Measurements from ENCODE around the gene MAU2. TPM values are rescaled to one million over a fixed set of nuclear protein-coding genes. Genes with fewer than 3 reads are reported as not detected.
A peak's percentile ranks its signal among the peaks of the same experiment; 100 is the strongest.

MAU2 gene
- total and polyA plus RNA-seq, 2 of the 8 experiments (the other 6 are each of a cell fraction or from before 2014, with no cell fraction given), result 32.0 to 40.8 TPM

- Histone ChIP-seq H3K79me1 (ENCODE audit: low read depth, low read length) (no peaks in the 10 kb centered on the region), H3K4me3 (ENCODE audit: extremely low read depth in 1 of 4, insufficient read depth in 2 of 4, low read depth in 3 of 4, low read length in 4 of 4) (no peak overlapping the region), H2AFZ (ENCODE audit: low read length) (no peak overlapping the region), H3K9ac (replicated peaks in 1 of 4; ENCODE audit: extremely low read depth in 1 of 4, low read depth in 3 of 4, low read length in 3 of 4) (no peak overlapping the region), H3K4ac (replicated peaks; ENCODE audit: insufficient read length, low read depth, low read length) (no peak overlapping the region), H3K4me2 (ENCODE audit: insufficient read depth in 1 of 2, low read depth in 2 of 2, low read length in 2 of 2) (no peak overlapping the region), H4K8ac (ENCODE audit: extremely low read depth, insufficient read depth, low read length) (no peak overlapping the region), H3K27me3 (replicated peaks in 1 of 4; ENCODE audit: control insufficient read depth in 3 of 4, extremely low read depth in 1 of 4, insufficient read depth in 3 of 4, low read length in 3 of 4) (no peaks in the 10 kb centered on the region), H3K27ac (ENCODE audit: low read depth, low read length) (no peak overlapping the region), H3K36me3 (ENCODE audit: control insufficient read depth in 2 of 4, insufficient read depth in 4 of 4, low read length in 3 of 4) (no peaks in the 10 kb centered on the region), H2BK20ac (ENCODE audit: low read length) (no peak overlapping the region), H3K18ac (ENCODE audit: extremely low read depth, low read length) (no peak overlapping the region), H3K4me1 (replicated peaks in 1 of 4; ENCODE audit: control insufficient read depth in 3 of 4, insufficient read depth in 4 of 4, low read length in 3 of 4) (peaks cover 0 to 2% (median 0%) of the 10 kb centered on the region in 4 experiments; a peak in 4 of 7 replicates), H4K91ac (replicated peaks; ENCODE audit: insufficient read length, low read length) (no peak overlapping the region), H3K79me2 (ENCODE audit: control insufficient read depth in 1 of 2, insufficient read depth in 2 of 2, low read length in 2 of 2) (no peaks in the 10 kb centered on the region), H3K14ac (ENCODE audit: insufficient read length) (no peak overlapping the region), H3K9me3 (ENCODE audit: insufficient read depth in 2 of 2, low read depth in 1 of 2, low read length in 1 of 2) (no peaks in the 10 kb centered on the region), H2BK15ac (ENCODE audit: low read length) (no peak overlapping the region), H3K23ac (ENCODE audit: insufficient read length) (no peak overlapping the region), H3K56ac (replicated peaks; ENCODE audit: insufficient read length, low read depth, low read length) (no peak overlapping the region), H2AK5ac (ENCODE audit: low read depth, low read length) (no peak overlapping the region; the same call in 1 of the 2 replicates), H3K23me2 (ENCODE audit: low read depth, low read length) (no peaks in the 10 kb centered on the region), H2BK12ac (ENCODE audit: low read depth, low read length) (peak overlapping the region; percentile 29; the same call in 1 of the 2 replicates), H4K20me1 (replicated peaks in 1 of 2; ENCODE audit: control insufficient read depth in 1 of 2, insufficient read depth in 2 of 2, low read length in 2 of 2) (no peaks in the 10 kb centered on the region), H2BK5ac (ENCODE audit: low read depth, low read length) (no peak overlapping the region), H4K5ac (ENCODE audit: insufficient read length, low read depth, low read length) (no peak overlapping the region), H2BK120ac (replicated peaks; ENCODE audit: low read depth, low read length) (no peak overlapping the region)
- WGBS, 2 experiments (ENCODE audit: extremely low coverage in 1 of 2, insufficient coverage in 1 of 2, insufficient read length in 1 of 2, insufficient replicate concordance in 2 of 2, low coverage in 1 of 2, low lambda C conversion rate in 2 of 2, missing lambda C conversion rate in 1 of 2), result 91% methylated on average over 7 of the region's 7 CpGs; no CpG with 5 or more reads in 1 of the 2 experiments
- TF ChIP-seq ASH2L (IDR thresholded peaks at IDR 0.05; ENCODE audit: low read length) (no peak), HDAC2 (IDR thresholded peaks at IDR 0.05; ENCODE audit: borderline replicate concordance in 1 of 2, low read depth in 2 of 2, low read length in 2 of 2) (no peak), TCF12 (IDR thresholded peaks at IDR 0.05; ENCODE audit: low read depth, low read length) (no peak)
- ChIA-PET POLR2A (ENCODE audit: partially characterized antibody) (interaction anchor here (1.5 to 8.3 kb wide), 5 partner anchors 36 to 148 kb away, joined by 3 to 44 read pairs (median 4); partner anchors contain the start of genes GATAD2A and NDUFA13), CTCF (ENCODE audit: partially characterized antibody) (interaction anchor here (0.6 to 8.7 kb wide), 13 partner anchors 10 to 259 kb away, joined by 3 to 146 read pairs (median 4); partner anchors contain the start of gene GATAD2A)
- DNase-seq (ENCODE audit: low read depth in 1 of 2, low spot score in 2 of 2) (no peak), FAIRE-seq (no peak)
Observed at GRCh38 chr19:19368087-19368486, 47.5 kb downstream of the MAU2 start.
